GM23248 (cell line): ENCODE measurements around the gene ACP2.
"Not testable (repeated sequence)": the region's sequence is repeated elsewhere in the genome, so short reads cannot be mapped to it uniquely, and the experiment has no call there.

Experiments
- EZH2 ChIP-seq: fragments of 200-600 bp; sonication (generic); IDR thresholded peaks from 2 replicates; pipeline ENCODE4 v1.6.1; 2018; ENCODE audit warnings: antibody characterized with exemption, mild to moderate bottlenecking; ENCODE audit not compliant: insufficient read depth, poor library complexity, severe bottlenecking
- EZH2phosphoT487 ChIP-seq: fragments of 200-600 bp; sonication (generic); IDR thresholded peaks from 2 replicates; pipeline ENCODE4 v1.6.1; 2018; ENCODE audit warnings: antibody characterized with exemption, moderate library complexity, mild to moderate bottlenecking, low read depth; ENCODE audit not compliant: insufficient read depth

- TF ChIP-seq EZH2, EZH2phosphoT487: not testable (repeated sequence)
These were observed 57.5 kb downstream of the ACP2 start for GRCh38 chr11:47191137-47191536.
